OCI-LY3 (cell line): ENCODE results near the gene PLOD1.

Source experiments
- H2AFZ ChIP-seq: fragments of 200-600, 300-600 bp; shearing (Covaris generic); 2 replicates; pipeline ENCODE4 v1.6.0; 2014; ENCODE audit warnings: antibody characterized with exemption, low read depth, low read length
- H3K27ac ChIP-seq: fragments of 200-600, 300-600 bp; sonication (generic); 2 replicates; pipeline ENCODE4 v1.5.1; 2014; ENCODE audit warnings: mild to moderate bottlenecking, low read length, moderate library complexity, mixed read lengths
- H3K27me3 ChIP-seq: fragments of 200-600, 300-600 bp; sonication (generic); 2 replicates; pipeline ENCODE4 v1.6.1; 2014; ENCODE audit warnings: low read depth, low read length, mixed read lengths
- H3K36me3 ChIP-seq: fragments of 200-600, 300-600 bp; sonication (generic); replicated peaks from 2 replicates; pipeline ENCODE3; 2014; ENCODE audit warnings: low read depth, low read length, mixed read lengths
- H3K4me1 ChIP-seq: fragments of 300-600, 200-600 bp; sonication (generic); 2 replicates; pipeline ENCODE4 v1.6.1; 2014; ENCODE audit warnings: low read length, mixed read lengths
- H3K4me2 ChIP-seq: fragments of 200-600, 300-600 bp; sonication (generic); 2 replicates; pipeline ENCODE4 v1.6.1; 2014; ENCODE audit warnings: low read length, mixed read lengths
- H3K4me3 ChIP-seq: fragments of 300-600, 200-600 bp; sonication (generic); 2 replicates; pipeline ENCODE4 v1.5.1; 2014; ENCODE audit warnings: antibody characterized with exemption, mild to moderate bottlenecking, low read length, moderate library complexity
- H3K79me2 ChIP-seq: fragments of 300-600, 200-600 bp; shearing (Covaris generic); 2 replicates; pipeline ENCODE4 v1.6.1; 2014; ENCODE audit warnings: mild to moderate bottlenecking, low read length, mixed read lengths
- H3K9ac ChIP-seq: fragments of 300-600, 200-600 bp; shearing (Covaris generic); 2 replicates; pipeline ENCODE4 v1.6.0; 2014; ENCODE audit warnings: mild to moderate bottlenecking, low read length, moderate library complexity
- H3K9me3 ChIP-seq: fragments of 200-600, 300-600 bp; shearing (Covaris generic); 2 replicates; pipeline ENCODE4 v1.6.1; 2014; ENCODE audit warnings: low read length, mixed read lengths; ENCODE audit not compliant: insufficient read depth
- H4K20me1 ChIP-seq: fragments of 200-600, 300-600 bp; sonication (generic); 2 replicates; pipeline ENCODE4 v1.6.1; 2016; ENCODE audit warnings: low read length, mixed read lengths; ENCODE audit not compliant: insufficient read depth
- EZH2phosphoT487 ChIP-seq: fragments of 200-600 bp; shearing (Covaris generic); IDR thresholded peaks from 2 replicates; pipeline ENCODE4 v1.6.1; 2018; ENCODE audit warnings: antibody characterized with exemption, mixed run types, low read depth
- TF ChIP-seq, protein P1 (sequence below): fragments of 200-600, 300-600 bp; sonication (generic); IDR thresholded peaks from 2 replicates; pipeline ENCODE4 v1.5.1; 2014; ENCODE audit warnings: antibody characterized with exemption, low read length, low read depth

PLOD1 gene

DNA sequence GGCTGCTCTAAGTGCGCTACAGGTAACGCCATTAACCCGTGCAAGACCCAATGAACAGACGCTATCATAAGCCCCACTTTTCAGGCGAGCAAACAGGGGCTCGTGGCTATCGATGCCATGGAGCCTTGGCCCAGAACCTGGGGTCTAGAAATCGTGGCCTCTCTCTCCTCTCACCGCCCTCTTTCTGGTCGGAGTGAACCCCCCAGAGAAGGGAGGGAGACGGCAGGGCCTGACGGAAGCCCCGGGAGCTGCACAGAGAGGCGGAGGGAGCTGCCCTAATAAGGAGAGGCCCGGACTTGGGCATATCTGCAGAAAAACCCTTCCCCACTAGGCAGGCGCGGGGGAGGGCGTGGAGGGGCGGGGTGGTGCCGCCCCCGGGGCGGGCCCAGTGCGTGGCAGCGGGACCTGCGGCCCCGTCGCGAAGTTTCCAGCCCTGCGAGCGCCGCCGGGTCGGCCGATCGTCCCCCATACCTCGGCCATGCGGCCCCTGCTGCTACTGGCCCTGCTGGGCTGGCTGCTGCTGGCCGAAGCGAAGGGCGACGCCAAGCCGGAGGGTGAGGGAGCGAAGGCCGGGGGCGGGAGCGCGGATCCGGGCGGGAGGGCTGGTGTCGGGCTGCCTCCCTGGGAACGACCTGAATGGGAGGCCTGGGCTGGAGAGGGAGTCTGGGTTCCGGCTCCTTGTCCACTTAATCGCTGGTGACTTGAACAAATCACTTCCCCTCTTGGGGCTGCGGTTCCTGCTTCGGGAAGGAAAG, at the start of gene PLOD1:
Gene PLOD1 (plus strand): TSS at position 416 of the 755 bp plus-strand sequence. CDS start 63 bp downstream, at position 479.
- Histone ChIP-seq H2AFZ (peak within 1 kb of the TSS; percentile 94), H4K20me1 (no peaks in the 10 kb centered on the region), H3K9ac (peak within 1 kb of the TSS; percentile 82), H3K4me2 (peak within 1 kb of the TSS; percentile 99), H3K36me3 (no peaks in the 10 kb centered on the region), H3K79me2 (peaks cover 6% of the 10 kb centered on the region), H3K27ac (peak within 1 kb of the TSS; percentile 69), H3K4me1 (peaks cover 21% of the 10 kb centered on the region), H3K27me3 (no peaks in the 10 kb centered on the region), H3K9me3 (no peaks in the 10 kb centered on the region), H3K4me3 (peak within 1 kb of the TSS; percentile 98)
- TF ChIP-seq, protein P1, sequence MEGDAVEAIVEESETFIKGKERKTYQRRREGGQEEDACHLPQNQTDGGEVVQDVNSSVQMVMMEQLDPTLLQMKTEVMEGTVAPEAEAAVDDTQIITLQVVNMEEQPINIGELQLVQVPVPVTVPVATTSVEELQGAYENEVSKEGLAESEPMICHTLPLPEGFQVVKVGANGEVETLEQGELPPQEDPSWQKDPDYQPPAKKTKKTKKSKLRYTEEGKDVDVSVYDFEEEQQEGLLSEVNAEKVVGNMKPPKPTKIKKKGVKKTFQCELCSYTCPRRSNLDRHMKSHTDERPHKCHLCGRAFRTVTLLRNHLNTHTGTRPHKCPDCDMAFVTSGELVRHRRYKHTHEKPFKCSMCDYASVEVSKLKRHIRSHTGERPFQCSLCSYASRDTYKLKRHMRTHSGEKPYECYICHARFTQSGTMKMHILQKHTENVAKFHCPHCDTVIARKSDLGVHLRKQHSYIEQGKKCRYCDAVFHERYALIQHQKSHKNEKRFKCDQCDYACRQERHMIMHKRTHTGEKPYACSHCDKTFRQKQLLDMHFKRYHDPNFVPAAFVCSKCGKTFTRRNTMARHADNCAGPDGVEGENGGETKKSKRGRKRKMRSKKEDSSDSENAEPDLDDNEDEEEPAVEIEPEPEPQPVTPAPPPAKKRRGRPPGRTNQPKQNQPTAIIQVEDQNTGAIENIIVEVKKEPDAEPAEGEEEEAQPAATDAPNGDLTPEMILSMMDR = no peak
- no peak for TF ChIP-seq EZH2phosphoT487

DNA sequence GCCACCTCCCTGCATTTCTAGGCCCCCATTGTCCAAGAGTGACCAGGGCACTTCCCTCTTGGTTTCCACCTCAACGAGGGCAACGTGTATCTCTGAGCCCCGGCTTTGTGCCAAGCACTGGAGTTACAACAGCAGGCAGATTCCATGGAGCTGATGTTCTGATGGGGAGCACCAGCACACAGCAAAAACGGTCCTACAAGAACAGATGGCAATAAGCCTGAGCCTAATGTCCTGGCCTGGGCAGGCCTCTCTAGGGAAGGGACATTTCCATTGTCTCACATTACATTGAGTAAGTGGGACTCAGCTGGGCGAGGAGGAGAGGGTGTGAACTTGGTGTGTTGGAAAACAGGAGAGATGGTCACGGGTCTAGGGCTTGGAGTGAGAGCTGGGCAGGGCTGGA, 48.6 kb upstream of the PLOD1 start:
- Histone ChIP-seq H3K4me2 (no peak overlapping the region), H3K4me1 (no peaks in the 10 kb centered on the region), H3K4me3 (no peak overlapping the region), H3K79me2 (no peaks in the 10 kb centered on the region), H3K27me3 (no peaks in the 10 kb centered on the region), H4K20me1 (no peaks in the 10 kb centered on the region), H3K9me3 (no peaks in the 10 kb centered on the region), H3K27ac (no peak overlapping the region), H3K9ac (no peak overlapping the region), H3K36me3 (no peaks in the 10 kb centered on the region), H2AFZ (no peak overlapping the region)
- TF ChIP-seq, protein P1 = no peak
- no peak for TF ChIP-seq EZH2phosphoT487

DNA sequence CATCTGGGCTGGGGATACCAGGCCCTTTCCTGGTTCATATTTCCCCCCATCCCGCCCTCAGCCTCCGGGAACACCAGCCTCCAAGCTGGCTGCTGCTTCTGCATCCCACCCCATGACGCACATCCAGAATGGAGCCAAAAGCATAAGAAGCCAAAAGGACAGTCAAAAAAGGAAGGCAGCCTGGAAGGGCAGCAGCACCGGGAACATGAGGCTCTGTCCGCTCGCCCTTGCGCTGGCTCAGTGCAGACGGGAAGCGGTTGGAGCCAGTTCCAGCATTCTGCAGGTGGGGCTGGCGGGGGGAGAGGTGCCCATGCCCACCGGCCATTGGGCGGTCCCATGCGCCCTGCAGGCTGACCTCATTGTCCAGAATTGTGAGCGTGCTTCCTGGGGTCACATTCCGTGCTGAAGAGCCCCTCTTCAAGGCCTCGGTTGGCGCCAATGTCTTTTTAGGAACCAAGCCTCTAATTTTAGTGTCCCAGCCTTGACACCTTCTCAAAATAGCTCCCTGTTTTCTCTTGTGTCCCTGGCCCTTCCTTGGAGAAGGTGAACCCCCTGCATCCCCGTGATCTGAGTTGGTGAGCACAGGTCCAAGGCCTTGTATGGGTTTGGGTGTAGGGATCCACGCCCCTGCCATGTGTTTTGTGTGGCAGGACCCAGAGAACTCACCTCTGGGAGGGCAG, 47.4 kb upstream of the PLOD1 start:
- no peak overlapping the region for H2AFZ ChIP-seq
- H3K36me3 ChIP-seq = no peaks in the 10 kb centered on the region
- H3K27me3 ChIP-seq = no peaks in the 10 kb centered on the region
- no peaks in the 10 kb centered on the region for H4K20me1 ChIP-seq
- H3K4me1 ChIP-seq = no peaks in the 10 kb centered on the region
- H3K4me3 ChIP-seq = no peak overlapping the region
- no peak overlapping the region for H3K27ac ChIP-seq
- H3K9ac ChIP-seq = no peak overlapping the region
- no peaks in the 10 kb centered on the region for H3K9me3 ChIP-seq
- TF ChIP-seq EZH2phosphoT487 = no peak
- TF ChIP-seq, protein P1 = no peak
- H3K79me2 ChIP-seq = no peaks in the 10 kb centered on the region
- no peak overlapping the region for H3K4me2 ChIP-seq

DNA sequence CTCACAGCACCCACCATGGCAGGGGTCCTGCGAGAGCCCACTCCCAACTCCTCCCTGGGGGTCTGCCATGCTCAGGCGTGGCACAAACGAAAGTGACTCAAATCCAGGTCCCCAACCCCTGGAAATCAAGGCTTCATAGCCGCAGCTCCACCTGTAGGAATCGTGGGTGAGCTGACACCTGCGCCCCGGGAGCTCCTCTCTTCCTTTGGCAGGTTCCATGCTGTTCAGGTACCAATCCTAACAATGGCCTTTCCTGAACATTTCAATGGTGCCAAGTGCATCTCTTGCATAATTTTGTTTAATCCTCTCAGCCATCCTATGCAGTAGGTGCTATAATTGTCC, 46.9 kb upstream of the PLOD1 start:
- TF ChIP-seq, protein P1 = no peak
- no peak for TF ChIP-seq EZH2phosphoT487

More for the DNA sequence above, 46.9 kb upstream of the PLOD1 start:
- no peaks in the 10 kb centered on the region for H4K20me1 ChIP-seq
- no peaks in the 10 kb centered on the region for H3K4me1 ChIP-seq
- H3K79me2 ChIP-seq = no peaks in the 10 kb centered on the region
- no peak overlapping the region for H3K4me2 ChIP-seq
- H3K9ac ChIP-seq = no peak overlapping the region
- no peaks in the 10 kb centered on the region for H3K36me3 ChIP-seq
- H2AFZ ChIP-seq = no peak overlapping the region
- no peak overlapping the region for H3K4me3 ChIP-seq
- no peaks in the 10 kb centered on the region for H3K27me3 ChIP-seq
- H3K27ac ChIP-seq = no peak overlapping the region
- H3K9me3 ChIP-seq = no peaks in the 10 kb centered on the region
